Measurements from ENCODE around the gene HNRNPU. TPM values are rescaled to one million over a fixed set of nuclear protein-coding genes. Genes with fewer than 3 reads are reported as not detected.
"Not testable (repeated sequence)": the region's sequence is repeated elsewhere in the genome, so short reads cannot be mapped to it uniquely, and the experiment has no call there.

HNRNPU gene
- total RNA-seq, 1 donor from 2014 or later, result 299 TPM

DNA sequence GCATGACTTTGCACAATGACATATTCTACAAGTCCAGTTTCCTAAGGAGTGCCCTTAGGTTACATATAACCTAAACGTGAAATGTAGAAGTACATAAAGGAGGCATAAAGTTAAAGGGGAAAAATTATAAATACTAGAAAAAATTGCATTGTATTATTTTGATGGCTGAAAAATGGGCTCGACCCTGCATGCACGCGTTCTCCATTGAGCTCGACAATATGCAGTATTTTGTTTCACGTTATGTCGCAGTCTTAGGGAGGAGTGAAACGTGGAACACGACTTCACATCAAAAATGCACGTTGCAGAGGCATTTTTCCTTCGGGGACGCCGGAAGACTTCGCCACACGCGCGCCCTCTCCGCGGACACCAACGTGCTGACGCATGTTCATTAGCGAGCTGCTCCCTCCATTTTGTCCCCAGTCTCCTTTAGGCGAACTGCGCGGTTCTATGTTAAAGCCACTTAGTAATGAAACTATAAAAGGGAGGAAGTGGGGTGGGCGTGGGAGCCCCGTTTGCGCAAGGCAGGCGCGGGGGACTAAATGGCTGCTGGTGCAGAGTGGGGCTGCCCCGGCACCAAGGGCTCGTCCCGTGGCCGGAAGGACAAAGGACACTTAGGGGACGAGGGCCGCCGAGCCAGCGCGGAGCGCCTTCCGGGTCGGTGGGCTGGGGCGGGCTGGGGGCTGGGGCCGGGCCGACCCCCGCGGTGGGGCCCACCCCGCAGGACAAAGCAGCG lies 29.6 kb downstream of the HNRNPU start:
- Mint-ChIP-seq H3K27me3 (ENCODE audit: unreplicated experiment) (no peaks in the 10 kb centered on the region), H3K4me1 (ENCODE audit: unreplicated experiment) (peaks cover 50% of the 10 kb centered on the region), H3K9me3 (ENCODE audit: unreplicated experiment) (no peaks in the 10 kb centered on the region), H3K4me3 (ENCODE audit: unreplicated experiment) (peak overlapping the region; percentile 81), H3K36me3 (ENCODE audit: unreplicated experiment) (peaks cover 14% of the 10 kb centered on the region), H3K27ac (ENCODE audit: unreplicated experiment) (peak overlapping the region; percentile 100)
- DNase-seq (ENCODE audit: extremely low spot score, unreplicated experiment), result peak; percentile 94
- TF ChIP-seq, protein P1, sequence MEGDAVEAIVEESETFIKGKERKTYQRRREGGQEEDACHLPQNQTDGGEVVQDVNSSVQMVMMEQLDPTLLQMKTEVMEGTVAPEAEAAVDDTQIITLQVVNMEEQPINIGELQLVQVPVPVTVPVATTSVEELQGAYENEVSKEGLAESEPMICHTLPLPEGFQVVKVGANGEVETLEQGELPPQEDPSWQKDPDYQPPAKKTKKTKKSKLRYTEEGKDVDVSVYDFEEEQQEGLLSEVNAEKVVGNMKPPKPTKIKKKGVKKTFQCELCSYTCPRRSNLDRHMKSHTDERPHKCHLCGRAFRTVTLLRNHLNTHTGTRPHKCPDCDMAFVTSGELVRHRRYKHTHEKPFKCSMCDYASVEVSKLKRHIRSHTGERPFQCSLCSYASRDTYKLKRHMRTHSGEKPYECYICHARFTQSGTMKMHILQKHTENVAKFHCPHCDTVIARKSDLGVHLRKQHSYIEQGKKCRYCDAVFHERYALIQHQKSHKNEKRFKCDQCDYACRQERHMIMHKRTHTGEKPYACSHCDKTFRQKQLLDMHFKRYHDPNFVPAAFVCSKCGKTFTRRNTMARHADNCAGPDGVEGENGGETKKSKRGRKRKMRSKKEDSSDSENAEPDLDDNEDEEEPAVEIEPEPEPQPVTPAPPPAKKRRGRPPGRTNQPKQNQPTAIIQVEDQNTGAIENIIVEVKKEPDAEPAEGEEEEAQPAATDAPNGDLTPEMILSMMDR (IDR thresholded peaks at IDR 0.05), result no peak

DNA sequence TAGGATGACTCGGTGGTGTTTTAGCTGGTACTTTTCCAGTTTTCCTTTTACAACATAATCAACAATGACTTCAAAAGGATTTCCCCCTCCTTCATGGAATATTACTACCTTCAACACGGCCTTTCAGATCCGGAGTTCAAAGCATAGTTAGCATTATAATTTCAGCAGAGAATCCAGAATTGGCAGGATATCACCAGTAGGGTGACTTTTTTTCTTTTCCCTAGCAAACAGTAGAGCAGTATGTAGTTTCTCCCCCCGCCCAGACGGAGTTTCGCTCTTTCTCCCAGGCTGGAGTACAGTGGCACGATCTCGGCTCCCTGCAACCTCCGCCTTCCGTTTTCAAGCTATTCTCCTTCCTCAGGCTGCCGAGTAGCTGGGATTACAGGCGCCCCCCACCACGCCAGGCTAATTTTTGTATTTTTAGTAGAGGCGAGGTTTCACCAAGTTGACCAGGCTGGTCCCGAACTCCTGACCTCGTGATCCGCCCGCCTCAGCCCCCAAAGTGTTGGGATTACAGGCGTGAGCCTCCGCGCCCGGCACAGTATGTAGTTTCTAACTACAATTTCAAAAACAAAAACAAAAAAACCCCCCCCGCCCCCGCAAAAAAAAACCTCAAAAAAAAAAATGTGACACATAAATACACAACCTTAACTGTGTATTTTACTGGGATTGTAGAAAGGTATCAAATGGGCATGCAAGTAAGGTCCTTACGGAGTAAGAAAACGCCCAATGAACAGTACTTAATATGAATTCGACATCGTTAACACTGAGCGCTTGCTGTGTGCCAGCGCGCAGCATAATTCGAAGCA lies 30.4 kb downstream of the HNRNPU start:
- Mint-ChIP-seq H3K27me3 (ENCODE audit: unreplicated experiment) (no peaks in the 10 kb centered on the region), H3K9me3 (ENCODE audit: unreplicated experiment) (no peaks in the 10 kb centered on the region), H3K36me3 (ENCODE audit: unreplicated experiment) (peaks cover 11% of the 10 kb centered on the region), H3K4me1 (ENCODE audit: unreplicated experiment) (peaks cover 46% of the 10 kb centered on the region), H3K4me3 (ENCODE audit: unreplicated experiment) (peak overlapping the region; percentile 81), H3K27ac (ENCODE audit: unreplicated experiment) (peak overlapping the region; percentile 100)
- TF ChIP-seq, protein P1 (IDR thresholded peaks at IDR 0.05), result peak; percentile 43
- DNase-seq (ENCODE audit: extremely low spot score, unreplicated experiment), result no peak

DNA sequence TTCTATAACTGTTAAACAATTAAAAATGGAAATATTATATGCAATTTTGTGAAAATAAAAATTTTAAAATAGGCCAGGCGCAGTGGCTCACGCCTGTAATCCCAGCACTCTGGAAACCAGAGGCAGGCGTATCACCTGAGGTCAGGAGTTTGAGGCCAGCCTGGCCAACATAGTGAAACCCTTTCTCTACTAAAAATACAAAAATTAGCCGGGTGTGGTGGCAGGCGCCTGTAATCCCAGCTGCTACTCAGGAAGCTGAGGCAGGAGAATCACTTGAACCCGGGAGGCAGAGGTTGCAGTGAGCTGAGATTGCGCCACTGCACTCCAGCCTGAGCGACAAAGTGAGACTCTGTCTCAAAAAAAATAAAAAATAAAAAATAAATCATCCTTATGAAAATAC lies 31.1 kb downstream of the HNRNPU start:
- H3K4me3 Mint-ChIP-seq (ENCODE audit: unreplicated experiment), result peak overlapping the region; percentile 81
- H3K9me3 Mint-ChIP-seq (ENCODE audit: unreplicated experiment); H3K36me3 Mint-ChIP-seq (ENCODE audit: unreplicated experiment); H3K27me3 Mint-ChIP-seq (ENCODE audit: unreplicated experiment); DNase-seq (ENCODE audit: extremely low spot score, unreplicated experiment): not testable (repeated sequence)
- H3K4me1 Mint-ChIP-seq (ENCODE audit: unreplicated experiment), result peaks cover 45% of the 10 kb centered on the region
- peak overlapping the region; percentile 100 for H3K27ac Mint-ChIP-seq (ENCODE audit: unreplicated experiment)

DNA sequence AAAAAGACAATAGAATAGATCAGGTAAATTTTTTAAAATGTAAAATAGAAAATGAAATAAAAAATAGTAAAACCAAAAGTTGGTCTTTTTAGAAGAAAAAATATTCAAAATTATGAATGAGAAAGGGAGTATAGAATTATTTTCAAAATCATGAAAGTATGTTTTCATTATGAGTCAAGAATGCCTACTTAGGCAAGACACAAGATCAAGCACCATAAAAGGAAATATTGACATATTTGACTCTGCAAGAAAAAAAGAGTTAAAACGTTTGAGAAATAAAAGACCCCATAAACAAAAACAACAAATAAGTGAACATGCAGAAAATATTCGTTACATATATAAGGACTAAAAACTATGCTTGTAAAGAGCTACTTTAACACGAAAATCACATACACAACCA lies 33.7 kb downstream of the HNRNPU start:
- peak overlapping the region; percentile 57 for H3K27ac Mint-ChIP-seq (ENCODE audit: unreplicated experiment)
- peaks cover 24% of the 10 kb centered on the region for H3K4me1 Mint-ChIP-seq (ENCODE audit: unreplicated experiment)
- no peak for DNase-seq (ENCODE audit: extremely low spot score, unreplicated experiment)
- H3K9me3 Mint-ChIP-seq (ENCODE audit: unreplicated experiment), result no peaks in the 10 kb centered on the region
- no peaks in the 10 kb centered on the region for H3K36me3 Mint-ChIP-seq (ENCODE audit: unreplicated experiment)
- H3K4me3 Mint-ChIP-seq (ENCODE audit: unreplicated experiment), result no peak overlapping the region
- no peaks in the 10 kb centered on the region for H3K27me3 Mint-ChIP-seq (ENCODE audit: unreplicated experiment)
- TF ChIP-seq, protein P1 (IDR thresholded peaks at IDR 0.05), result no peak

DNA sequence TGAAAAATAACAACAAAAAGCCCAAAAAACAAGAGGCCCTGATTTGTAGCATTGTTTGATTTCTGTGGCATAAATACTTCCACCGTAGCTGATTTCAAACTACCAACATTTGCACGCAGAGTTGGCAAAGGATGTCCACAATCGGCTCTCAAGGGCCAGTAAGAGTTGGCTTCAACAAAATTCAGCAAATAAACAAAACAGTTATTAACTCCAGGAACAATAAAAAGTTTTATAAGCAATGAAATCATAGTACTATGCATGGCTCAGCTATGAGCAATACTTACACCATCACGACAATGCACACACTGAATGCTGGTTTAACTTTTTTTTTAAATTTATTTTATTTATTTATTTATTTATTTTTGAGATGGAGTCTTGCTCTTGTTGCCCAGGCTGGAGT lies 37.6 kb downstream of the HNRNPU start:
- Mint-ChIP-seq H3K27me3 (ENCODE audit: unreplicated experiment) (no peaks in the 10 kb centered on the region), H3K36me3 (ENCODE audit: unreplicated experiment) (no peaks in the 10 kb centered on the region), H3K27ac (ENCODE audit: unreplicated experiment) (no peak overlapping the region), H3K9me3 (ENCODE audit: unreplicated experiment) (no peaks in the 10 kb centered on the region), H3K4me3 (ENCODE audit: unreplicated experiment) (no peak overlapping the region), H3K4me1 (ENCODE audit: unreplicated experiment) (peaks cover 18% of the 10 kb centered on the region)
- no peak for DNase-seq (ENCODE audit: extremely low spot score, unreplicated experiment)
- TF ChIP-seq, protein P1 (IDR thresholded peaks at IDR 0.05), result no peak

All from osteocyte (in vitro differentiated cells).